HG02970 (cell line): ENCODE measurements around the gene QKI.

ENCODE experiments used
- ATAC-seq: cut with Tn5 transposase; IDR thresholded peaks from one replicate; pipeline ENCODE4 v1.9.1; 2021; ENCODE audit warnings: mild to moderate bottlenecking, moderate library complexity, moderate number of reproducible peaks; ENCODE audit not compliant: unreplicated experiment, low FRiP score

Gene QKI

GRCh38 chr6:163600781-163601180 lies 186.3 kb downstream of the QKI start:
- no peak for ATAC-seq

DNA sequence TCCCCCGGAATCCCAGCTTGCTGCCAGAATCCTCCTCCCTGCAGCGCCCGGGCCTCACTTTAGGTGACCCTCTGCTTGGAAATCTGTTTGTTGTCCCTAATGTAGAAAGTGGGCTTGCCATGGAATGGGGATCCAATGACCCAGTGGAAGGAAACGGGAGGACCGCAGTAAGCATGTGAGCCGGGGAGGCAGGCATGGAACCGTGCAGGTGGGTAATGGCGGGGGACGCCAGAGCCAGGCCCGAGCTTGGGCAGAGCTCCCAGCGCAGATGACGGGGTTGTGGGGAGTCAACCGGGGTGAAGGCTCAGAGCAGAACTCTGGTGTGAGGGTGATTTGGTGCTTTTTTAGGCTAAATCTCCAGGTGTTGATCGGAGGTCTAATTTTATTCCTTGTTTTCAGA lies 188.3 kb downstream of the QKI start:
- ATAC-seq = no peak

- no peak for ATAC-seq
Measured at GRCh38 chr6:163603395-163603794, 188.9 kb downstream of the QKI start.

- ATAC-seq = no peak
Measured at GRCh38 chr6:163605385-163606097, 191.0 kb downstream of the QKI start.

DNA sequence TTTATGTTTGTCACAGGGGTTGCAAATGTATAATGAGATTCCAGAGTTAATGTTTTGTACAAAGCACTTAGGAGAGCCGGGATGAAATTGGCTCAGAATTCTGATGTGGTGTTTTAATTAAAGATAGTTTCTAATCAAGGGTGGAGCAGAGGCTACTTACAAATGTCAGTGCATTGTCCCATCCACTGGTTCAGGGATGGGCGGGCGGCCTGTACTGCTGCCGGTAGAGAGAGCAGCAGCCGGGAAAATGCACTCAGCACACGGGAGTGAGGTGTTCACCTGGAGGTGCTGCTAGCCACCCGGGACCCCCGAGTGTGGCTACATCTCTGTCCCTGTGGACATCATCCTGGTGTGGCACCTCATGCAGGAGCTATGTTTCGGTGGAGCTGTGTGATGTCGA lies 193.3 kb downstream of the QKI start:
- no peak for ATAC-seq

DNA sequence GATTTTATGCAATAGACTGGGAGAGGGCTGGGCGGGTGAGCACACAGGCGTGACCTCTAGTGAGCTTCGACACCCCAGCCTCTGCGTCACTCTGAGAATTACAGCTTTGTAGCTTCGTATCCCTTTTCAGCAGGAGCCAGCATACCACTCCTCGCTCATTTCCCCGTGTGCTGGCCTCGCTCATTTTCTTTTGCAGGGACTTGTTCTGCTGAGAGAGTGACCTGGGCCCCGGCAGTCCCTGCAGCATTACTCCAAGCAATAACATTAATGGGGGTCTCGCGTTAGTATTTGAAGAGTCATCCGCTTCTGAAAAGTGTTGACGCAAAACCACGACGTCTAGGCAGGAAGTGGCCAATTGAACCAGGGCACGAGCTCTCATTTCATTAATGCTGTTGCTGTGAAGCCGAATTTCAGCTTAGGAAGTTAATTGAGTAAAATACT lies 193.7 kb downstream of the QKI start:
- ATAC-seq = no peak

GRCh38 chr6:163612200-163612599 lies 197.7 kb downstream of the QKI start:
- no peak for ATAC-seq

- ATAC-seq = no peak
Measured at GRCh38 chr6:163613025-163613424, 198.5 kb downstream of the QKI start.

GRCh38 chr6:163613668-163614067 lies 199.2 kb downstream of the QKI start:
- ATAC-seq = no peak

DNA sequence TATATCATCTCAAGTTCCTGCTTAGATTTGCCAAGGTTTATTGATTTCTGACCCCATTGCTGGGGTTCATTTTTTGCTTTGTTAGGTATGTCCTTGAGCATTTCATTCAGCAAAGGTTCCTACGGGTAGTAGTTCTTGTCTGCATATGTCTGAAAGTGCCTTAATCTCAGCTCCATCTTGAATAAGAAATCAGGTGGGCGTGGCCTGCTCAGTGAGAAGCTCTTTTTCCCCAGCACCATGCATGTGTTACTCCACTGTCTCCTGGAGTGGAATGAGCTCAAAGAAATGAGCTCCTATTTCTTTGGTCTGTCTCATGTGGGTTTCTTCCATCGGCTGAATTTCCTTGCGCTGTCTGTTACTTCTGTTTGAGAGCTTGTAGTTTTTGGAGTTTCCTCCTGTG lies 201.9 kb downstream of the QKI start:
- no peak for ATAC-seq

DNA sequence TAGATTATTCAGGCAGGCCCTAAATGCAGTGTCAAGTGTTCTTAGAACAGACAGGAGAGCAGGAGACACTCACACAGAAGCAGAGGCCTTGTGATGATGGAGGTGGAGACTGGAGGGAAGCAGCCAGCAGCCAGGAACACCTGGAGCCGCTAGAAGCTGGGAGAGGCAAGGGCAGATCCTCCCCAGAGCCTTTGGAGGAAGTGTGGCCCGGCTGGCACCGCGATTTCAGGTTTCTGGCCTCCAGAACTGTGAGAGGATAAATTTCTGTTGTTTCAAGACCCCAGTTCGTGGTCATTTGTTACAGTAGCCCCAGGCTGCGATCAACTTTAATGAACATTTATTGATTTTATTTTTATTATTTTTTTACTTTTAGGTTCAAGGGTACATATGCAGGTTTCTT lies 203.0 kb downstream of the QKI start:
- no peak for ATAC-seq

DNA sequence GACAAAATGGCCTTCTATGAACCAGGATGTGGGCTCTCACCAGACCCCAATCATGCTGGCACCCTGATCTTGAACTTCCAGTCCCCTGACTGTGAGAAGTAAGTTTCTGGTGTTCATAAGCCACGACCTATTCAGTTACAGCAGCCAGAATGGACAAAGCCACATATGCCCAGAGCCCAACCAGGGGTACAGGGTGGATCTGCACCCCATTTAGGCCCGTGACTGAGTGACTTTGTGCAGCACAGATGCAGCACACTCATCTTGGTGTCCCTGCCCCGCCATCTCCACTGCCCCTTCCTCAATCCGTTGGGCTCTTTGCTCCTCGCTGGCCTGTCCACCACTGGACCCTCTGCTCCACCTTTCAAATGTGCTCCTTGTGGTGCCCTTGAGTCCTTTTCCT lies 205.6 kb downstream of the QKI start:
- no peak for ATAC-seq

DNA sequence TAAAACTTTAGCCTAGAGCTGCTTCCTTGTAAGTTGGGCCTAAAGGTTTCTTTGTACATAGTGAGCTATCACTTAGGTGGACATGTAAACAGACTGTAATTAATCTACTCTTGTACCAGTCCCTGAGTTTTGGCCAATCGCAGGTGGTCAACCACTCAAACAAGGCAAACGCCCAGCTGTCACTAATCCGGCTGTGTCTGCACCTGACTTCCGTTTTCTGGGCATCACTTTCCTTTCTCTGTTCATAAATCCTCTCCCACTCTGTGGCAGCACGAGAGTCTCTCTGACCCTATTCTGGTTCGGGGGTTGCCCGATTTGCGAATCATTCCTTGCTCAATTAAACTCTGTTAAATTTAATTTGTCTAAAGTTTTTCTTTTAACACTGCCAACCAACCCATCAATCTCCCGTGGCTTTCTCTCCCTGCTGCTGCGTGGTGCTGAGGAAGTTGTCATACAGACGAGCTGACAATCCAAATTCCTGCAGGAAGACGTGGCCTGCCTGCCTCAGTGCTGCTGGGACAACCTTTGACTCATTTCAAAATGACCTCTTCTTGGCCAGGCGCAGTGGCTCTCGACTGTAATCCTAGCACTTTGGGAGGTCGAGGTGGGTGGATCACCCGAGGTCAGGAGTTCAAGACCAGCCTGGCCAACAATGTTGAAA lies 206.3 kb downstream of the QKI start:
- no peak for ATAC-seq

- no peak for ATAC-seq
Measured at GRCh38 chr6:163625265-163625664, 210.7 kb downstream of the QKI start.

GRCh38 chr6:163626073-163626867 lies 211.8 kb downstream of the QKI start:
- no peak for ATAC-seq

- no peak for ATAC-seq
Measured at GRCh38 chr6:163627274-163628062, 212.9 kb downstream of the QKI start.
